Urinary bladder (tissue), 4 donors: ENCODE results near the gene ETFA. TPM values are rescaled to one million over a fixed set of nuclear protein-coding genes. Genes with fewer than 3 reads are reported as not detected.
A peak's percentile ranks its signal among the peaks of the same experiment; 100 is the strongest.

Experiments used
- DNase-seq: peaks from one replicate; pipeline ENCODE4 v3.0.0-alpha.2; 2015; ENCODE audit errors: extremely low spot score
- H3K27ac ChIP-seq: one replicate; pipeline ENCODE4 v1.5.1; 2013; ENCODE audit warnings: low read depth, mild to moderate bottlenecking, moderate library complexity
- H3K36me3 ChIP-seq: one replicate; pipeline ENCODE4 v1.6.1; 2013; ENCODE audit warnings: mild to moderate bottlenecking, moderate library complexity; ENCODE audit not compliant: insufficient read depth
- H3K4me1 ChIP-seq: one replicate; pipeline ENCODE4 v1.6.1; 2013; ENCODE audit warnings: mild to moderate bottlenecking, moderate library complexity; ENCODE audit not compliant: insufficient read depth
- H3K4me3 ChIP-seq: one replicate; pipeline ENCODE4 v1.5.1; 2013; ENCODE audit warnings: low read depth, low read length
- WGBS: extraction: QIAGEN DNeasy Blood & Tissue Kit; methylation state at CpG from one replicate; pipeline ENCODE4 v1.1.7; 2013; 5-methylcytosine and 5-hydroxymethylcytosine counted together
- polyA plus RNA-seq: library from polyadenylated mRNA; stranded (reverse); fragments of 200-250 nt; gene quantifications from one replicate; pipeline ENCODE4 v1.2.3, GENCODE V29; 2013
- total RNA-seq: library from RNA; depleted of rRNA; stranded (reverse); fragments of >200 nt; gene quantifications from one replicate; pipeline ENCODE4 v1.2.3, GENCODE V29; 2014
- donor health status: healthy with polysubstance abuse.
- donor health status: healthy.

The ETFA gene
- total and polyA plus RNA-seq, 2 donors, result 99.8 to 117 TPM

GRCh38 chr15:76190751-76191538 lies 120.3 kb downstream of the ETFA start:
- peak; percentile 45 for DNase-seq
- Histone ChIP-seq H3K27ac (no peak overlapping the region), H3K4me3 (no peak overlapping the region), H3K4me1 (no peaks in the 10 kb centered on the region), H3K36me3 (no peaks in the 10 kb centered on the region)
- WGBS, result 20% methylated on average over 34 of the region's 34 CpGs

DNA sequence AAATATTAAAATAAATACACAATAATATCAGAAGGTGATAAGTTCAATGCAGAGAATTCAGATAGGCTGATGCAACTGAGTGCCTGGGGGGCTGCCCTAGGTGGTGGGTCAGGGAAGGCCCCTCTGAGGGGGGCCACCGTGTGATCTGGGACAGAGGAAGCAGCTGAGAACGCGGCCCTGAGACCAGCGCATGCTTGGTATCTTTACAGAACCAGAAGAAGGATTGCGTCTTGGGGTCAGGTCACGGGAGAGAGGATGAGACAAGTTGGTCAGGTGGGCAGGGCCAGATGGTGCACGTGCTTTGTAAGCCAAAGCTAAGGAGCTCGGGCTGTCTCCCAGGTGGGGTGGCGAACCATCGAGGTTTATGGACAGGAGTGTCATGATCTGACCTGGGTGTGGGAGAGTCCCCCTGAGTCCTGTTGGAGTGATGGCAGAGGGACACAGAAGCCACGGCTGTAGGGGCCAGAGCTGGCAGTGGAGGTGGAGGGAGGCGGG lies 121.2 kb downstream of the ETFA start:
- Histone ChIP-seq H3K4me1 (no peaks in the 10 kb centered on the region), H3K27ac (no peak overlapping the region), H3K4me3 (no peak overlapping the region), H3K36me3 (no peaks in the 10 kb centered on the region)
- WGBS, result 54% methylated on average over 12 of the region's 12 CpGs
- DNase-seq, result no peak

DNA sequence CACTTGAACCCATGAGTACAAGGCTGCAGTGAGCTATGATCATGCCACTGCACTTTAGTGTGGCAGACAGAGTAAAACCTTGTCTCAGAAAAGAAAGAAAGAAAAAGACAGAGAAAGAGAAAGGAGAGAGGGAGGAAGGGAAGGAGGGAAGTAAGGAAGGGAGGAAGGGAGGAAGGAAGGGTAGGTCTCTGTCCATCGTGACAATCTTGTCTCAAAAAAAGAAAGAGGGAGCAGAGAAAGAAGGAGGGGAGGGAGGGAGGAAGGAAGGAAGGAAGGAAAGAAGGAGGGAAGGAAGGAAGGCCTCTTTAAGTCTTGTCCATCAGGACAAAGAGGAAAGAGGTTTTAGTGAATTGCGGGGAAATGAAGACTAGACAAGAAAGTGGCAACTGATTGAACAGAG lies 122.2 kb downstream of the ETFA start:
- 71% methylated on average over 2 of the region's 2 CpGs for WGBS

DNA sequence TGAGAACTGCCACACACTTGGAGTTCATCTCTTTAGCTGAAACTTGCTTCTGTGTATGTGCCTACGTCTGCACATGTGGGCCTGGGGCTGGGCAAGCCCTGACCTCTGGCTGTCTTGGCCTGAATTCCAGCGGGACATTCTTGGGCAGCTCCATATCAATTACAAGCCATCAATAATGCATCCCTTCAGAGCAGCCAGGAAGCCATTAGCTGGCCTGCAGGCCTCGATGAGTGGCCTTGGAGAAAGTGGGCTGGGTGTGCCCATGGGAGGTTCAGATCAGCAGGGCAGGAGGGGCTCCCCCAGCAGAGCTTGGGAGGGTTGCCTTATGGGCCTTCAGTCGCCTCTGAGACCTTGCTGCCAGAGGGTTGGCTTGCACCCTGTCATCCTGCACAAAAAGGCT lies 124.1 kb downstream of the ETFA start:
- Histone ChIP-seq H3K36me3 (no peaks in the 10 kb centered on the region), H3K27ac (no peak overlapping the region), H3K4me3 (no peak overlapping the region), H3K4me1 (peaks cover 1% of the 10 kb centered on the region)
- 80% methylated on average over 4 of the region's 4 CpGs for WGBS
- DNase-seq, result no peak

More for the DNA sequence above, 122.2 kb downstream of the ETFA start:
- peaks cover 1% of the 10 kb centered on the region for H3K4me1 ChIP-seq
- no peak overlapping the region for H3K4me3 ChIP-seq
- DNase-seq, result no peak
- no peaks in the 10 kb centered on the region for H3K36me3 ChIP-seq
- H3K27ac ChIP-seq, result no peak overlapping the region

DNA sequence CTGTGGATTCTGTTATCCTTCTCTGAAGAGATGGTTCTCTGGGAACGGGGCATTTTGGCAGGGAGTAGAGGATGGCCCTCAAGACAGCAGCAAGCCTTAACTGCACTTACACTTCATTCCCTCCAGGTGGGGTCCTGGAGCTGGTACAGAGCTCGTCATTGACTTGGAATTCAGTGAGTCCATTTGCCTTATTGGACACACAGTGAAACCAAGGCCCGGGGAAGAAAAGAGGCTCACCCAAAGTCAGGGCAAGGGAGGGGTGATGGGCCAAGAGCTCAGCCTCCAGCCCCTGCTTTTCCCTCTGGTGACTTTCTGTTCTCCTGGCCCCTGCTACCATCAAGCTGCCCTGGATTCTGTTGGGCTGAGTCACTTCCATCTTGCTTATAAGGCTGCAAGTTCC lies 125.6 kb downstream of the ETFA start:
- Histone ChIP-seq H3K4me1 (peaks cover 1% of the 10 kb centered on the region), H3K27ac (no peak overlapping the region), H3K4me3 (no peak overlapping the region), H3K36me3 (no peaks in the 10 kb centered on the region)
- 63% methylated on average over 3 of the region's 3 CpGs for WGBS
- DNase-seq, result no peak

- 84% methylated on average over 13 of the region's 13 CpGs for WGBS
- H3K36me3 ChIP-seq, result no peaks in the 10 kb centered on the region
- peaks cover 1% of the 10 kb centered on the region for H3K4me1 ChIP-seq
- no peak overlapping the region for H3K4me3 ChIP-seq
- H3K27ac ChIP-seq, result no peak overlapping the region
- no peak for DNase-seq
Measured at GRCh38 chr15:76184650-76185035, 126.6 kb downstream of the ETFA start.

GRCh38 chr15:76183930-76184649 lies 127.2 kb downstream of the ETFA start:
- no peak overlapping the region for H3K27ac ChIP-seq
- no peaks in the 10 kb centered on the region for H3K36me3 ChIP-seq
- no peak overlapping the region for H3K4me3 ChIP-seq
- 60% methylated on average over 10 of the region's 10 CpGs for WGBS
- peaks cover 1% of the 10 kb centered on the region for H3K4me1 ChIP-seq
- DNase-seq, result no peak

DNA sequence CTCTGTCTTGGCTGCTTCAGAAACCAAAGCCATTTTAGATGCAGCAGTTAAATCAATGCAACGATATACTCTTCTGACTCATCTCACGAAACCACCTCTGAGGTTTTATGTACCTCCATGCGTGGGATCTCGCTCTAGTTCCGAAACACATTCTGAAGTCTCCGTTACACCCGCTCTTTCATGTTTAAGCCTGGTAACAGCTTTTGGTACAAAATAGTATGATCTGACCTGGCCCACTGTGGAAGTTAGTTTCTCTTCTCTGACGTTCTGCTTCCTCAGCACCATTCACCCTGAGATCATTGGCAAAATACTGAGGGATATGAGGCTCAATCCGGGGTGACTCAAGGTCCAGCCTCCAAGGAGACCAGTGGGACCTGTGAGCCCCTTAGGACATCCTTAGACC lies 129.6 kb downstream of the ETFA start:
- no peak overlapping the region for H3K27ac ChIP-seq
- H3K4me3 ChIP-seq, result no peak overlapping the region
- no peaks in the 10 kb centered on the region for H3K36me3 ChIP-seq
- H3K4me1 ChIP-seq, result peaks cover 1% of the 10 kb centered on the region
- DNase-seq, result no peak
- 85% methylated on average over 9 of the region's 9 CpGs for WGBS

DNA sequence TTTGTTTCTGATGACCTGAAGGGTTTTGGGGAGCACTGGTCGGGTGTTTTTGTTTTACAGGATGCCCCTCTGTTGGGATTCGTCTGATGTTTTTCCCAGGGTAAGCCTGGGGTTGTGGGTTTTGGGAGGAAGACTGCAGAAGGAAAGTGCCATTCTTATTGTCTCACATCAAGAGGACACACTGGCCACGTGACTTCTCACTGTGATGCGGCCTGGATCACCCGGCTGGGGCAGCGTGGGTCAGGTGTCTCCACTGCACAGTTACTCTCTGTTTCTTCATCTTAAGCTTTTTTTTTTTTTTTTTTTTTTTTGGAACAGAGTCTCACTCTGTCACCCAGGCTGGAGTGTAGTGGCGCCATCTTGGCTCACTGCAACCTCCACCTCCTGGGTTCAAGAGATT lies 130.9 kb downstream of the ETFA start:
- H3K36me3 ChIP-seq, result no peaks in the 10 kb centered on the region
- H3K4me1 ChIP-seq, result peaks cover 1% of the 10 kb centered on the region
- H3K27ac ChIP-seq, result no peak overlapping the region
- 96% methylated on average over 7 of the region's 7 CpGs for WGBS
- H3K4me3 ChIP-seq, result no peak overlapping the region
- no peak for DNase-seq

GRCh38 chr15:76179023-76179422 lies 132.2 kb downstream of the ETFA start:
- Histone ChIP-seq H3K27ac (no peak overlapping the region), H3K4me3 (no peak overlapping the region), H3K4me1 (no peaks in the 10 kb centered on the region), H3K36me3 (no peaks in the 10 kb centered on the region)
- no peak for DNase-seq
- WGBS, result 95% methylated on average over 4 of the region's 4 CpGs

GRCh38 chr15:76178296-76179000 lies 132.8 kb downstream of the ETFA start:
- 27% methylated on average over 21 of the region's 21 CpGs for WGBS
- no peak overlapping the region for H3K27ac ChIP-seq

GRCh38 chr15:76177491-76178040 lies 133.7 kb downstream of the ETFA start:
- H3K4me1 ChIP-seq, result no peaks in the 10 kb centered on the region
- 54% methylated on average over 15 of the region's 15 CpGs for WGBS
- H3K4me3 ChIP-seq, result no peak overlapping the region
- no peak overlapping the region for H3K27ac ChIP-seq
- DNase-seq, result no peak
- H3K36me3 ChIP-seq, result no peaks in the 10 kb centered on the region

More at GRCh38 chr15:76178296-76179000, 132.8 kb downstream of the ETFA start:
- H3K4me1 ChIP-seq, result no peaks in the 10 kb centered on the region
- H3K36me3 ChIP-seq, result no peaks in the 10 kb centered on the region
- no peak overlapping the region for H3K4me3 ChIP-seq
- no peak for DNase-seq

DNA sequence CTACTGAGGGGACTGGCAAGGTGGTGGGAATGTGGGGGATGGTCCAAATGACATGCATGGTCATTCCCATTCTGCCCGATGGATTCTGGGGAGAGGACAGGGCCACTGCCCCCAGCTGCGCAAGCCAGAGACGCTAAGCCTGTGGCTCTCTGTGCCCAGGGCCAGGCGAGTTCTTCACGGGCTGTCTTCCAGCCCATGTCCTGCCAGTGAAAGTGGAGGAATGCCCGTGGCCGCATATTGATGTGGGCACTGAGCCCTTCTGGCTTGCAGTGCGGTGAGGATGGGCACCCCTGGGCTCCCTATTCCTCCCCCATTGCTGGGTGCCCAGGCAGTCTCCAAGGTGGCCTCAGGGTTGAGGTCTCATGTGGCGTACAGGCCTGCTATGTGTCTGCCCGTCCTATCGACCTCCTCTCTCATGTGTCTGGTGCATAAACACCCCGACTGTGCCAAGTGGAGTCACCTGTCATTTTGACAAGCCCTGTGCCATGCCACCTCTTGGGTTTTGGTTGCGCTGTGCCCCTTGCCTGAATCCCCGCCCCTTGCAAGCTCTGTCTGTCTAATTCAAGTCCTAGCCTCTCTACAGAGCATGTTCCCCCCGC lies 134.7 kb downstream of the ETFA start:
- 95% methylated on average over 15 of the region's 15 CpGs for WGBS
- Histone ChIP-seq H3K36me3 (no peaks in the 10 kb centered on the region), H3K27ac (no peak overlapping the region), H3K4me1 (no peaks in the 10 kb centered on the region), H3K4me3 (no peak overlapping the region)
- DNase-seq, result no peak
